Natural killer cell (primary cell): Measurements from ENCODE around the gene NEDD4L. TPM values are rescaled to one million over a fixed set of nuclear protein-coding genes. Genes with fewer than 3 reads are reported as not detected.

Experiments
- ATAC-seq, 3 donors: fragments of 150-1000 bp in 2 of 3; fragments of 200-7000 bp in 1 of 3; cut with Tn5 transposase; 1 replicate in 1 of 3; 2 replicates in 2 of 3; pipeline ENCODE4 v1.10.0; 2021; ENCODE audit warnings: mild to moderate bottlenecking in 2 of 3, moderate library complexity in 2 of 3
- DNase-seq, 2 donors: peaks; one replicate each; pipeline versions ENCODE4 v3.0.0 to v3.0.0-alpha.2; 2013 to 2021; ENCODE audit warnings: mixed read lengths in 1 of 2
- H3K27ac ChIP-seq: one replicate; pipeline ENCODE4 v1.5.1; 2013; ENCODE audit warnings: mild to moderate bottlenecking, low read length
- H3K27me3 ChIP-seq: one replicate; pipeline ENCODE4 v1.6.1; 2013; ENCODE audit warnings: low read length; ENCODE audit not compliant: control insufficient read depth, insufficient read depth
- H3K36me3 ChIP-seq: one replicate; pipeline ENCODE4 v1.6.1; 2013; ENCODE audit warnings: low read length; ENCODE audit not compliant: control insufficient read depth, insufficient read depth
- H3K4me1 ChIP-seq: one replicate; pipeline ENCODE4 v1.6.1; 2013; ENCODE audit warnings: low read length; ENCODE audit not compliant: control insufficient read depth, insufficient read depth
- H3K4me3 ChIP-seq: one replicate; pipeline ENCODE4 v1.5.1; 2013; ENCODE audit warnings: low read length
- H3K9me3 ChIP-seq: one replicate; pipeline ENCODE4 v1.6.1; 2013; ENCODE audit warnings: low read length; ENCODE audit not compliant: control insufficient read depth, insufficient read depth
- H3K27ac Mint-ChIP-seq, 2 donors: one replicate each; pipeline ENCODE4 v1.8.0; 2022; ENCODE audit warnings: mild to moderate bottlenecking in 2 of 2, mixed read lengths in 2 of 2, moderate library complexity in 1 of 2
- H3K27me3 Mint-ChIP-seq, 2 donors: one replicate each; pipeline ENCODE4 v1.8.0; 2022; ENCODE audit warnings: low read depth in 2 of 2, mixed read lengths in 2 of 2
- H3K36me3 Mint-ChIP-seq: one replicate; pipeline ENCODE4 v1.8.0; 2022; ENCODE audit warnings: mixed read lengths
- H3K4me1 Mint-ChIP-seq, 2 donors: one replicate each; pipeline ENCODE4 v1.8.0; 2022; ENCODE audit warnings: mixed read lengths in 2 of 2
- H3K4me3 Mint-ChIP-seq: one replicate; pipeline ENCODE4 v1.8.0; 2022; ENCODE audit warnings: mild to moderate bottlenecking, moderate library complexity, mixed read lengths
- H3K9me3 Mint-ChIP-seq, 2 donors: one replicate each; pipeline ENCODE4 v1.8.0; 2022; ENCODE audit warnings: mixed read lengths in 2 of 2
- CTCF ChIP-seq: fragments of 200-600 bp; IDR thresholded peaks from one replicate; pipeline ENCODE4 v1.8.0; 2022; ENCODE audit warnings: antibody characterized with exemption
- WGBS: methylation state at CpG from one replicate; pipeline ENCODE4 v1.1.7; 2013; ENCODE audit warnings: missing lambda C conversion rate; ENCODE audit not compliant: insufficient coverage; 5-methylcytosine and 5-hydroxymethylcytosine counted together
- intact Hi-C: fragments of 100-400 bp; cut with micrococcal nuclease; formaldehyde crosslinking; loops from one replicate; pipeline ENCODE4 v1.14.2; 2022
- total RNA-seq, 4 donors: library from RNA; stranded (reverse); fragments of 120-200 nt in 1 of 4; gene quantifications; one replicate each; pipeline versions ENCODE4 v1.2.3 to v1.2.4, GENCODE V29; 2013 to 2022

NEDD4L gene
- total RNA-seq, 3 donors from 2014 or later (not counting 1 experiment from before 2014, with no cell fraction given), result 3.4 to 15.3 (median 14.3) TPM

DNA sequence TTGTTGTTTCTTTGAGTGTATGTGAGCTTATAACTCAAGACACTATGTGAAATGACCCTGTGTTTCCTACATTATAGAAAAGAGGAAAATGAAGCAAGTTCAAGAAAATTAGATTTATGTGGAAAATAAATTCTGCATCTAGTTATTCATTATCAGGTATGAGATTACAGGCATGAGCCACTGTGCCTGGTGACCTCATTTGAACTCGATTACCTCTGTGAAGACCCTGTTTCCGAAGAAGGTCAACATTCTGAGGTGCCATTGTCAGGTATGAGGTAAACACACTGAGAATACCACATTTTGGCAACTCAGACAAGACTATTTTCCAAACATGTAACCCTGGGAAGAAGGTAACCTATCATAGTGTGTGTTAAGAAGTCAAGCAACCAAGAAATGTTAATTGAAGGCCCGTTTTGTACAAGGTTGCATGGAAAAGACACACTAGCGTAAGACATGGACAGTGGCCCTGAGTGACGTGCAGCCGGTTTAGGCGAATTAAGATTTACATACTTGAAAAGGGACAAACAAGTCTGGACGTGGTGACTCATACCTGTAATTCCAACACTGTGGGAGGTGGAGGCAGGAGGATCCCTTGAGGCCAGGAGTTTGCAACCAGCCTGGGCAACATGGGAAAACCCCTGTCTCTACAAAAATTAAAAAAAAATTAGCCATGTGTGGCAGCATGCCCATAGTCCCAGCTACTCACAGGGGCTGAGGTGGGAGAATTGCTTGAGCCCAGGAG is 186.6 kb downstream of the NEDD4L start:
- no peak overlapping the region for H3K27ac Mint-ChIP-seq

DNA sequence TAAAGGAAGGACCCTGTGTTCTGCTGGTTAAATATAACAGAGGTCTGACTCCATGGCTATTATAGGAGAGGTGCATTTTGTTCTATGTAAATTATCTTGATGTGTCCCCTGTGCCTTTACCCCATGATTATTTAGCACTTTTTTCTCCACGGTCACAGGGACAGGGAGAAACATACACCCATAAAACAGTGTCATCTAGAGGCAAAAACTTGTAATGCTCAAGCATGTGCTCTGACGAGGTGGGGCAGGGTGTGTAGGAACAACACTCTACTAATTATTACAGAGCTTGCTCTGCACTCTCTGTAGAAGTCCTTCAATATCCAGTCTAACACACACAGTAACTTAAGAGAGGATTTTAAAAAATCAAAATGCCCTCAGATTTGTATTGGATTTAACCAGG is 187.9 kb downstream of the NEDD4L start:
- Mint-ChIP-seq H3K9me3 (no peaks in the 10 kb centered on the region), H3K27me3 (no peaks in the 10 kb centered on the region), H3K4me1 (no peaks in the 10 kb centered on the region), H3K4me3 (no peak overlapping the region), H3K27ac (no peak overlapping the region), H3K36me3 (no peaks in the 10 kb centered on the region)
- DNase-seq, result no peak
- Histone ChIP-seq H3K36me3 (no peaks in the 10 kb centered on the region), H3K27ac (no peak overlapping the region), H3K9me3 (no peaks in the 10 kb centered on the region), H3K27me3 (no peaks in the 10 kb centered on the region), H3K4me3 (no peak overlapping the region), H3K4me1 (no peaks in the 10 kb centered on the region)
- no peak for ATAC-seq
- 57% methylated on average over 1 of the region's 2 CpGs for WGBS
- TF ChIP-seq CTCF, result no peak
- intact Hi-C loops, result no loop called here

More for the DNA sequence above, 186.6 kb downstream of the NEDD4L start:
- ATAC-seq (no peak), DNase-seq (no peak)
- Histone ChIP-seq H3K27ac (no peak overlapping the region), H3K4me3 (no peak overlapping the region), H3K27me3 (no peaks in the 10 kb centered on the region), H3K4me1 (no peaks in the 10 kb centered on the region), H3K9me3 (no peaks in the 10 kb centered on the region), H3K36me3 (no peaks in the 10 kb centered on the region)
- H3K4me1 Mint-ChIP-seq, result no peaks in the 10 kb centered on the region
- H3K4me3 Mint-ChIP-seq, result no peak overlapping the region
- no peaks in the 10 kb centered on the region for H3K9me3 Mint-ChIP-seq
- H3K36me3 Mint-ChIP-seq, result no peaks in the 10 kb centered on the region
- intact Hi-C loops, result no loop called here
- WGBS, result 77% methylated on average over 8 of the region's 8 CpGs
- H3K27me3 Mint-ChIP-seq, result no peaks in the 10 kb centered on the region
- TF ChIP-seq CTCF, result no peak

DNA sequence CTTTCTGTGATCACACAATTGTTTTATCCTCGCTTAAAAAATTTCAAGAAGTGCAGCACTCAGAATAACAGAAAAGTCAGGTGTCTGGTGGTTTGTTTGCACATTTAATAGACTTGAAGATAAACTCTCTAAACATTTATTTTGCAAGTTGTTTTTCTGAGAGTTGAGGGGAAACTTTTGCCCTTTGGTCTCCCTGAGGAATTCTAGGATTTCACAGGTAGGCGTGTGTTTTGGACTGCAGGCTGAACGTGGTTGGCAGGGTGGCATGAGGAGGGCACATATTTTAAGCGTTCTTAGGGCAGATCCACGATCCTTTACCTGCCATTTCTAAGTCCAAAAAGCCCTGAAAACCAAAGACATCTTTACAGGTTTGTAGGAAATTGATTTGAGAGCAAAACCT is 188.6 kb downstream of the NEDD4L start:
- Histone ChIP-seq H3K27ac (no peak overlapping the region), H3K36me3 (no peaks in the 10 kb centered on the region), H3K27me3 (no peaks in the 10 kb centered on the region), H3K4me3 (no peak overlapping the region), H3K9me3 (no peaks in the 10 kb centered on the region), H3K4me1 (no peaks in the 10 kb centered on the region)
- Mint-ChIP-seq H3K36me3 (no peaks in the 10 kb centered on the region), H3K4me3 (no peak overlapping the region), H3K9me3 (no peaks in the 10 kb centered on the region), H3K4me1 (no peaks in the 10 kb centered on the region), H3K27me3 (no peaks in the 10 kb centered on the region), H3K27ac (no peak overlapping the region)
- ATAC-seq, result no peak
- 71% methylated on average over 2 of the region's 5 CpGs for WGBS
- intact Hi-C loops, result no loop called here
- TF ChIP-seq CTCF, result no peak
- DNase-seq, result no peak

DNA sequence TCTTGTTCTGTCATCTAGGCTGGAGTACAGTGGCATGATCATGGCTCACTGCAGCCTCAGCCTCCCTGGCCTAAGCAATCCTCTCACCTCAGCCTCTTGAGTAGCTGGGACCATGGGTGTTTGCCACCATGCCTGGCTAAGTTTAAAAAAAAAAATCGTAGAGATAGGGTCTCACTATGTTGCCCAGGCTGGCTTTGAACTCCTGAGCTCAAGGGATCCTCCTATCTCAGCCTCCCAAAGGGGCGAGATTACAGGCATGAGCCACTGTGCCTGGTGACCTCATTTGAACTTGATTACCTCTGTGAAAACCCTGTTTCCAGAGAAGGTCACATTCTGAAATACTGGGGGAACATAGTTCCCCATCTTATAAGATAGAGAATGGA is 190.3 kb downstream of the NEDD4L start:
- Histone ChIP-seq H3K9me3 (no peaks in the 10 kb centered on the region), H3K27ac (no peak overlapping the region), H3K4me3 (no peak overlapping the region), H3K4me1 (no peaks in the 10 kb centered on the region), H3K27me3 (no peaks in the 10 kb centered on the region), H3K36me3 (no peaks in the 10 kb centered on the region)
- no peaks in the 10 kb centered on the region for H3K9me3 Mint-ChIP-seq
- no peak overlapping the region for H3K27ac Mint-ChIP-seq
- WGBS, result 82% methylated on average over 2 of the region's 2 CpGs
- intact Hi-C loops, result no loop called here
- H3K4me1 Mint-ChIP-seq, result no peaks in the 10 kb centered on the region
- ATAC-seq (no peak), DNase-seq (no peak)
- TF ChIP-seq CTCF, result no peak
- H3K4me3 Mint-ChIP-seq, result no peak overlapping the region
- no peaks in the 10 kb centered on the region for H3K27me3 Mint-ChIP-seq
- H3K36me3 Mint-ChIP-seq, result no peaks in the 10 kb centered on the region
